HG03565 (cell line): ENCODE measurements around the gene STXBP5.

Experiments used
- ATAC-seq: cut with Tn5 transposase; IDR thresholded peaks from one replicate; pipeline ENCODE4 v1.9.1; 2021; ENCODE audit warnings: mild to moderate bottlenecking, moderate library complexity; ENCODE audit not compliant: unreplicated experiment

Gene STXBP5

GRCh38 chr6:147285087-147285855 is 81.1 kb downstream of the STXBP5 start:
- peak; percentile 70 for ATAC-seq

GRCh38 chr6:147287869-147288271 is 83.7 kb downstream of the STXBP5 start:
- no peak for ATAC-seq

GRCh38 chr6:147297124-147297523 is 92.9 kb downstream of the STXBP5 start:
- no peak for ATAC-seq

GRCh38 chr6:147297663-147298316 is 93.6 kb downstream of the STXBP5 start:
- ATAC-seq, result no peak

- no peak for ATAC-seq
Observed at GRCh38 chr6:147298461-147298860, 94.2 kb downstream of the STXBP5 start.

- no peak for ATAC-seq
Observed at GRCh38 chr6:147299035-147299434, 94.8 kb downstream of the STXBP5 start.

- no peak for ATAC-seq
Observed at GRCh38 chr6:147301070-147301469, 96.9 kb downstream of the STXBP5 start.

- ATAC-seq, result no peak
Observed at GRCh38 chr6:147304016-147304415, 99.8 kb downstream of the STXBP5 start.

GRCh38 chr6:147310521-147310920 is 106.3 kb downstream of the STXBP5 start:
- ATAC-seq, result no peak

GRCh38 chr6:147311218-147311617 is 107.0 kb downstream of the STXBP5 start:
- ATAC-seq, result no peak

GRCh38 chr6:147321260-147321659 is 117.0 kb downstream of the STXBP5 start:
- no peak for ATAC-seq

GRCh38 chr6:147322299-147323162 is 118.3 kb downstream of the STXBP5 start:
- ATAC-seq, result peak; percentile 99

GRCh38 chr6:147325557-147325956 is 121.3 kb downstream of the STXBP5 start:
- no peak for ATAC-seq

- ATAC-seq, result no peak
Observed at GRCh38 chr6:147331401-147331800, 127.2 kb downstream of the STXBP5 start.

- no peak for ATAC-seq
Observed at GRCh38 chr6:147337921-147338320, 133.7 kb downstream of the STXBP5 start.

- no peak for ATAC-seq
Observed at GRCh38 chr6:147341486-147341885, 137.3 kb downstream of the STXBP5 start.

GRCh38 chr6:147345902-147346301 is 141.7 kb downstream of the STXBP5 start:
- no peak for ATAC-seq

- no peak for ATAC-seq
Observed at GRCh38 chr6:147347179-147347881, 143.1 kb downstream of the STXBP5 start.

- ATAC-seq, result no peak
Observed at GRCh38 chr6:147347882-147348575, 143.8 kb downstream of the STXBP5 start.

GRCh38 chr6:147361311-147361981 is 157.2 kb downstream of the STXBP5 start:
- ATAC-seq, result no peak
